GM10266 (cell line): ENCODE results near the gene SPP1.
"Not testable (repeated sequence)": the region's sequence is repeated elsewhere in the genome, so short reads cannot be mapped to it uniquely, and the experiment has no call there.

Experiments
- DNase-seq: peaks from one replicate; pipeline ENCODE4 v3.0.0; 2012; ENCODE audit errors: extremely low spot score
- TF ChIP-seq, protein P1 (sequence below): IDR thresholded peaks from 2 replicates; pipeline ENCODE4 v1.5.1; 2012; ENCODE audit warnings: mild to moderate bottlenecking, low read depth; ENCODE audit not compliant: control insufficient read depth, insufficient read depth; ENCODE audit errors: missing control alignments

The SPP1 gene

DNA sequence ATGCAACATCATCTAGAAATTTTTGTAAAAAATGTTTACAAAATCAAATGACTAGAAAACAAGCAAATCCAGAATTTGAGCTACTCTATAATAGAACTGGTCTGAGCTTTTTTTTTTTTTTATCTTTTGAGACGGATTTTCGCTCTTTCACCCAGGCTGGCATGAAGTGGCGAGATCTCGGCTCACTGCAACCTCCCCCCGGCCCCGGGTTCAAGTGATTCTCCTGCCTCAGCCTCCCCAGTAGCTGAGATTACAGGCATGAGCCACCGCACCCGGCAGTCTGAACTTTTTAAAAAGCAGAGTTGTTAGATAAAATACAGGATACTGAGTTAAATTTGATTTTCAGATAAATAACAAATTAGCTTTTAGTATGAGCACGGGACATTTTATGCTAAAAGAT lies 11.0 kb downstream of the SPP1 start:
- no peak for DNase-seq
- TF ChIP-seq, protein P1, sequence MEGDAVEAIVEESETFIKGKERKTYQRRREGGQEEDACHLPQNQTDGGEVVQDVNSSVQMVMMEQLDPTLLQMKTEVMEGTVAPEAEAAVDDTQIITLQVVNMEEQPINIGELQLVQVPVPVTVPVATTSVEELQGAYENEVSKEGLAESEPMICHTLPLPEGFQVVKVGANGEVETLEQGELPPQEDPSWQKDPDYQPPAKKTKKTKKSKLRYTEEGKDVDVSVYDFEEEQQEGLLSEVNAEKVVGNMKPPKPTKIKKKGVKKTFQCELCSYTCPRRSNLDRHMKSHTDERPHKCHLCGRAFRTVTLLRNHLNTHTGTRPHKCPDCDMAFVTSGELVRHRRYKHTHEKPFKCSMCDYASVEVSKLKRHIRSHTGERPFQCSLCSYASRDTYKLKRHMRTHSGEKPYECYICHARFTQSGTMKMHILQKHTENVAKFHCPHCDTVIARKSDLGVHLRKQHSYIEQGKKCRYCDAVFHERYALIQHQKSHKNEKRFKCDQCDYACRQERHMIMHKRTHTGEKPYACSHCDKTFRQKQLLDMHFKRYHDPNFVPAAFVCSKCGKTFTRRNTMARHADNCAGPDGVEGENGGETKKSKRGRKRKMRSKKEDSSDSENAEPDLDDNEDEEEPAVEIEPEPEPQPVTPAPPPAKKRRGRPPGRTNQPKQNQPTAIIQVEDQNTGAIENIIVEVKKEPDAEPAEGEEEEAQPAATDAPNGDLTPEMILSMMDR: no peak

DNA sequence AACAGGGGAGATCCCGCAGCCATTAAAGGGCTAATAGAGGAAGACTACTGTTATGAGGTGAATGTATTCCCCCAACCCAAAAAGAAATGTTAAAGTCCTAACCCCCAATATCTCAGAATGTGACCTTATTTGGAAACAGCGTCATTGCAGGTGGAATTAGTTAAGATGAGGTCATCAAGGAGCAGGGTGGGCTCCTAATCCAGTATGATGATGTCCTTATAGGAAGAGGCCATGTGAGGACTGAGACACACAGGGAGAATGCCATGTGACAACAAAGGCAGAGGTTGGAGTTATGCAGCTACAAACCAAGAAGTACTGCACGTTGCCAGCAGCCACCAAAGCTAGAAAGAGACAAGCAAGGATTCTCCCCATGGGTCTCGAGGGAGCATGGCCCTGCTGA lies 14.3 kb downstream of the SPP1 start:
- TF ChIP-seq, protein P1: no peak
- no peak for DNase-seq

DNA sequence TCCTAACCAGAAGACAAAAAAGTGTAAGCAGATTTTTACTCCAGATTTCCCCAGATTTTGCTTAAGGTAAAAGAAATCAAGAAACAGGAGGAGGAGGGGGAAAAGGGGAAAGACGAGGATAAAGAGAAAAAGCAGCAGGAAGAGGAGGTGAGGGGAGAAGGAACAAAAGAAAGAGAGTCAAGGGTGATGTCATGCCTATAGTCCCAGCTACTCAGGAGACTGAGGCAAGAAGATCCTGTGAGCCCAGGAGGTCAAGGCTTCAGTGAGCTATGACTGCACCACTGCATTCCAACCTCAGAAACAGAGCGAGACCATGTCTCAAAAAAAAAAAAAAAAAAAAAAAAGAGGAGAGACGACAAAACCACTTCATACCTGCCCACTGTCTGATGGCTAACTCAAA lies 19.9 kb downstream of the SPP1 start:
- TF ChIP-seq, protein P1: no peak
- no peak for DNase-seq

DNA sequence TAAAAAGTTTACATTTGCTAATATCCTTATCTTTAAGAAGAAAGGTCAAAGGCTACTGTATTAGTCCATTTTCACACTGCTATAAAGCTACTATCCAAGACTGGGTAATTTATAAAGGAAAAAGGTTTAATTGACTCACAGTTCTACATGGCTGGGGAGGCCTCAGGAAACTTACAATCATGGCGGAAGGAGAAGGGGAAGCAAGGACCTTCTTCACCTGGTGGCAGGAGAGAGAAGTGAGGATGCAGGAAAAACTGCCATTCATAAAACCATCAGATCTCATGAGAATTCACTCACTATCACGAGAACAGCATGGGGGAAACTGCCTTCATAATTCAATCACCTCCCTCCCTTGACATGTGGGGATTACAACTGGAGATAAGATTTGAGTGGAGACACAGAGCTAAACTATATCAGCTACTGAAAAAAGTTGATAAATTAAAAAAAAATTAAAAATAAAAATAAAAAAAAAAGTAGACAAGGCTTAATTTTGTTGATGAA lies 23.7 kb downstream of the SPP1 start:
- DNase-seq: not testable (repeated sequence)

DNA sequence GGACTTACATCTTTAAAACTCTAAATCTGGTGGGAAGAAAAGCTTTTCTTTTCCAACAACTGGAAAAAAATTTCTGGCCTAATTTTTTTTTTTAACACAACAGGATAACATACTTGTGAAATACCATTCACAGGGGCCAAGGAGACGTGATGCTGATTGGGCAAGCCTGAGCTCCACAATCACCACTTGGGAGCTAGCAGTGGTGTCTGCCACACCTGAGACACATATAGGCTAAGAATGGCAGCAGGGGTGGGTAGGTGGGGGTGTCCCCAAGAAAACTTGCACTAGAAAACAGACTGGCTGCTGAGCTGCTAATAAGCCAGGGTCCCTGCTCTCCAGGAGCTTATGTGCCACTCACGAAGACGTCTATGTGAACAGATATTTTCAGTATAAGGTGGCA lies 26.4 kb downstream of the SPP1 start:
- DNase-seq: no peak
- TF ChIP-seq, protein P1: no peak

DNA sequence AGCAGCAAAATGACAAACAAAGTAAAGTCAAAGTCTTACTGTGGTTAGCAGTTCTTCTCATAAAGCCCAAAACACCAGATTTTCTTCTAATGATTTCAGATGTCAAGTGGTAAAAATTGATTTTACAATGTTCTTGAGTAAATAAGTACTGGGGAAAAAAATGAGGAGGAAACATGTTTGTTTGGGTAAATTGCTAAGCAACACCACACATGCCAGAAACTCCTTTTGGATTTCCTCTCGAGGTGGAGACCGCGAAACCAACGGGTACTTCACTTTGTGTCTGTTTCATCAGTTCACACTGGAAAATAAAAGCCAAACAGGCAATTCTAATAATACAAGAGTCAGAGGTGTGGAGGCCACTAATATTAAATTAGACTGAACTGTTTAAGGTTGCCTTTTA lies 27.3 kb downstream of the SPP1 start:
- TF ChIP-seq, protein P1: no peak
- DNase-seq: no peak

DNA sequence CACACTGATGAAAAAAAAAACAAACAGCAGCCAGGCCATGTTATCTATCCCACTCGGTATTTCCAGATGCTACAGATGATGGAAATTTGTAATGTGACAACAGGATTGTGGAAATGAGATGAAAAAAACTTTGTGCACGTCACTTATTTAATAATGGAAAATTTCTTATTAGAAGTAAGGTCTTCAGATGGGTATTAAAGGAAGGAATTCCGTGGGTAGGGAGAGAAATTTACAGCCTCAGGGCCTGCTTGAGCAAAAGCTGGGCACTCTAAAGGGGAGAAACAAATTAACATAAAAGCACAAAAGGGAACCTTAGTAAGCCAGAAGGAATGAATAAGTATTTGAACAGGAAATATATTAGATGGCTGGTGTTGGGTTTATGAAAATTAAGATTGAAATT lies 27.7 kb downstream of the SPP1 start:
- TF ChIP-seq, protein P1: no peak
- no peak for DNase-seq

DNA sequence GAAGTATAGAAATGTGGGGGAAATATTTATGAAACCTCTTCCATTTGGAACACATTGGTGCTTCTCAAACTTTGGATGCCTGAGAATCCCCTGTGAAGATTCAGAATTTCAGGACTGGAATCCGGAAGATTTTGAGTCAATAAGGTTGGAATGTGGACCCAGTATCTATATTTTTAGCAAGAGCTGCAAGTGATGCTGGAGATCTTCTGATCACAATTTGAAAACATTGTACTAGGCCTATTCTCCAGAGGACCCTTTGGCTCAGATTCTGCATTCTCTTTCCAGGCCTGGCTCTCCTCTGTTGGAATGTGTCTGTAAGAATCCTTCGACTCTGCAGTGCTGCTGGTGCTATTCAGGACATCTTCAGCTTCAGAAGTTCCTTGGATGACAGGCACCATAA lies 29.6 kb downstream of the SPP1 start:
- TF ChIP-seq, protein P1: no peak
- DNase-seq: no peak
